Islet of Langerhans (tissue), 1 donor: ENCODE measurements around the gene PRDM16.

ENCODE experiments used
- FAIRE-seq: peaks from one replicate; lab custom pipeline; 2011; peaks lifted over from hg19 to GRCh38; lab: Jason Lieb, UNC

PRDM16 gene

GRCh38 chr1:3068564-3069431 is at the start of gene PRDM16:
TSS of gene PRDM16 (plus strand) at chr1:3069203. CDS start at chr1:3069260, 57 bp downstream.
- FAIRE-seq: no peak

DNA sequence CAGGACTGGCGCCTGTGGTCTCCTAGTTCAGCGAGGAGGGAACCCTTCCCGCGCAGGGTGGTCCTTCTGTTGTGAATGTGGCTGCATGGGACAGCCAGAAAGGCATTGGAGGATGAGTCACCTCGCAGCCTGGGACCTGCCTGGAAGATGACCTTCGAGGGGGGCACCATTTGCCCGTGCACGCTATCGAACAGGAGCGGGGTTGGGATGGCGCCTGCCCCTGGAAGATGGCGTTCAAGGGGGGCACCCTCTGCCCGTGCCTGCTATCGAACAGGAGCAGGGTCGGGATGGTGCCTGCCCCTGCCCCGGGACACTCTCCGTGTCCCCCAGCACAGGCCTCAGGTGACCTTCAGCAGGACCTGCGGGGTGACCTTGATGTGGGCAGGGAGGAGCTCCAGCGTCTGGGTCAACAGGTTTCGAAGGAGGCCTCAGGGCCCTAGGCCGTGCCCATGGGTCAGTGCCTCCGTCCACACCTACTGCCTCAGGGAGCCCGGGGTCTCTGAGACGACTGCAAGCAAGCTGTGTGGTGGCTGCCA is 49.4 kb upstream of the PRDM16 start:
- FAIRE-seq: no peak

GRCh38 chr1:3020263-3020909 is 48.6 kb upstream of the PRDM16 start:
- no peak for FAIRE-seq

GRCh38 chr1:3021233-3021671 is 47.8 kb upstream of the PRDM16 start, which contains the start of gene ACTRT2:
TSS of gene ACTRT2 (plus strand) at chr1:3021467. CDS start at chr1:3021687, 220 bp downstream.
- FAIRE-seq: no peak

GRCh38 chr1:3021801-3022401 is 47.1 kb upstream of the PRDM16 start:
- FAIRE-seq: no peak

DNA sequence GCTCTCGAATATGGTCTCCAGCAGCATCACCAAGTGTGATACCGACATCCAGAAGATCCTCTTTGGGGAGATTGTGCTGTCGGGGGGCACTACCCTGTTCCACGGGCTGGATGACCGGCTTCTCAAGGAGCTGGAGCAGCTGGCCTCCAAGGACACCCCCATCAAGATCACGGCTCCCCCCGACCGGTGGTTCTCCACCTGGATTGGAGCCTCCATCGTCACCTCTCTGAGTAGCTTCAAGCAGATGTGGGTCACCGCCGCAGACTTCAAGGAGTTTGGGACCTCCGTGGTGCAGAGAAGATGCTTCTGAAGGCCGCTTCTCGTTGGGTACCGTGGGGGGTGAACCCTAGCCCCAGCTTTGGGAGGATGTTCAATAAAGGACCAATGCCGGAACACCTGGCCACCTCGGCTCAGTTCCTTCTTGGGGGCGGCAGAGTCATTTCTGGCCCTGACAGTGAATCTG is 46.5 kb upstream of the PRDM16 start:
- no peak for FAIRE-seq

DNA sequence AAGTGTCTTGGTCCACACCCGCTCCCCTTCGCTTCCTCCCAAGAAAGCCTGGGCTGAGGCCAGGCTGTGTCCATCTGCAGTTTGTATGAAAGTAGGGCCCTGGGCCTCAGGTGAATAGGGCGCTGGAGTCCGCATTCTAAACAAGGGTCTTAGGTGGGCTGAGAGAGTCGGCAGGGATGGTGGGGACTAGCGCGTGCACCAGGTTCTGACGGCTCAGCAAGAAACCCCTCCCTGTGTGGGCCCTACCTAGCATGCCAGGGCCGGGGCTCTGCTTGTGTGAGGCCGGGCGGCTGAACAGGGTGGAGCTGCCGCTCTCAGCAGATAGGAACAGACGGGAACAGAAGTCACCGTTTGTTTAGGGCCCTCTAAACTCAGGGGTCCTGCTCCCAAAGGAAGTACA is 46.0 kb upstream of the PRDM16 start:
- FAIRE-seq: no peak

- FAIRE-seq: no peak
Observed at GRCh38 chr1:3024019-3024418, 45.0 kb upstream of the PRDM16 start.

- no peak for FAIRE-seq
Observed at GRCh38 chr1:3024588-3024987, 44.4 kb upstream of the PRDM16 start.

DNA sequence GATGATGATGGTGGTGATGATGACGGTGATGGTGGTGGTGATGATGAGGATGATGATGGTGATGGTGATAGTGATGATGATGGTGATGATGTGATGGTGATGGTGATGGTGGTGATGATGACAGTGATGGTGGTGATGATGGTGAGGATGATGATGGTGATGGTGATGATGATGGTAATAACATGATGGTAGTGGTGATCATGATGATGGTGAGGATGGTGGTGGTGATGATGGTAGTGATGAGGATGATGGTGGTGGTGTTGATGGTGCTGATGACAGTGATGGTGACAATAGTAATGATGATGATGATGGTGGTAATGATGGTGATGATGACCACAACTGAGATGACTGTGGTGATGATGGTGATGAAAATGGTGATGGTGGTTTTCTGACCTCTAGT is 42.9 kb upstream of the PRDM16 start:
- FAIRE-seq: no peak

DNA sequence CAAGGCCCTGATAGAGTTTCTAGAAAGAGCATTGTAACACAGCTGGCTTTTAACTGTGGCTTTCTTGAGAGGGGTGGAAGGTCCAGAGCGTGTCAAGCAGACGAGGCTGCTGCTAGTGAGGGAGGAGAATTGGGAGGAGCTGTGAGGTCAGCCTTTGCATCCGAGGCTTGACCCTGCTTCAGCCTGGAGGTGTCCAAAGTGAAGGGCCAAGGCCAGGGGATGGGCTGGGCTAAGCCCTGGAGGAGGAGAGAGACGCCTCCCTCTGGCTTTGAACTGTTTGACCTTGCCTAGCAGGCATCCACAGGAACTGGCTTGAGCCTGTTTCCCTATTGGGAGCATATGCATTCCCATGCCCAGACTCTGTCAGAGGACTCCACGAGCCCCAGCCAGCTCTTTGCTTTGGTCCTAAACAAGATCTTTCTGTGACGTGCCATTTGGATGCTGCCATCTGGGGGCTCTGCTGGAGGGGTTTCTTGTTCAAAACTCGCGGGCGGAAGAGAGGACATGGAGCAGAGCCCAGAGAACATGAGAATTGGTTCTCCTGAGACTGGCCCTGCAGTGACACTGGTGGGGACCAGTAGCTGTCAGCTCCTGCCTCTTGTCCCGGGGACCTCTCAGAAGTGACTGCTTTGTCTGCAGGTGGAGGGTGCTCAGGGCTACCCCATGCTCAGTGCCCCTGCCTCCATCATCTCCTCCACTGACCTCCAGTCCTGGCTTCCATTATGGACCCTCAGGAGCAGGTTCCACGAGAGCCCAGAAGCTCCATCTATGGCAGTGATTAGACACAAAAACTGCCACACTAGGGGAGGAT is 42.2 kb upstream of the PRDM16 start:
- FAIRE-seq: no peak

DNA sequence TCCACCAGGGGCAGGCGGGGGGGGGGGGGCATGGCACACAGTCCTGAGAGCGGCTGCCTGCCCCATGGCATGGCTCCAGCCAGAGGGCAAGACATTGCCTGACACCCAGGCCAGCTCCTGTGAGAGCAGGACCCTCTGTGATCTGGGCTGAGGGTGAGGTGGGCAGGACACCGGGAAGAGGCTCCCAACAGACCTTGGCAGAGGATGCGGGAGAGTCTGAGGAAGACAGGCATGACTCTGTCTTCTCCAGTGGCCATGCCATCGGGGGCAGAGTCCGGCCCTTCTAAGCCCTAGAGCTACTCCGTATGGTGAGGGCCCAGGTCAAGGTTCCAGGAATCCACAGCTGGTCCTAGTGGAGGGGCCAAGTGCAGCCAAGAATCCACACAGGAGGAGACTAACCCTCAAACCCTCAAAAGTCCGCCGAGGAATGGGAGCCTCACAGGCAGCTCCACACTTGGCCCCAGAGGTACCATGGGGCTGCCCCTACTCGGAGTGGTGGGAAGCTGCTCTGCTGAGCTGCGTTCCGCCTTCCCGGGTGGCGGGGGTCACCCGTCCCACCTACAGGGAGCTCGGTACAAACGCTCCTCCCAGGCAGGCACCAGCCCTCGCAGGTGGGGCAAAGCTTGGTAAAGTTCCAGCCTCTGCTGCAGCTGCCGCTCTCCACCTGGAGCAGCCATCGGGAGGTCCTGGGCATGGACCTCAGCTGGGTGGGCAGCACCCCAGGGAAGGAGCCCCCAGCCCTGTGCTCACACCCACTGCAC is 41.2 kb upstream of the PRDM16 start:
- FAIRE-seq: no peak

GRCh38 chr1:3028531-3029282 is 40.3 kb upstream of the PRDM16 start:
- no peak for FAIRE-seq

DNA sequence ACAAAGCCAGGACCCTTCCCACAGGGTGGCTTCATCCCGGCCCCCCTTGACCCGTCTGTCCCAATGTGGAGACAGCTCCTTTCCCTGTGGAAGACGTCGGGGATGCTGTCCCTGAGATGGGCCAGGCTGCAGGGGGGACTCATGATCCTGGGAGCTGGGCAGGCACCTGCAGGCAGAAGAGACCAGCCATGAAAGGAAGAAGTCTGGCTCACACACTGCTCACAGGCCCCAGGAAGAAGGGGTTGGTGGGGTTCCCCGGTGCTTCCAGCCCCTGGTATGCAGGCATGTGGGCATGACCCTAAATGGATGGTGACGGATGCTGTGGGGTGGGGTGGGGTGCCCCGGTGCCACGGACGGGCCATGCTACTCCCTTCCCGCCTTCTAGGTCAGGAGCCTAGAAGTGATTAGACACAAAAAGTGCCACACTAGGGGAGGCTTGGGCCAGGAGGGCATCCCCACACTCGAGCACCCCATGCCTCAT is 39.5 kb upstream of the PRDM16 start:
- no peak for FAIRE-seq

DNA sequence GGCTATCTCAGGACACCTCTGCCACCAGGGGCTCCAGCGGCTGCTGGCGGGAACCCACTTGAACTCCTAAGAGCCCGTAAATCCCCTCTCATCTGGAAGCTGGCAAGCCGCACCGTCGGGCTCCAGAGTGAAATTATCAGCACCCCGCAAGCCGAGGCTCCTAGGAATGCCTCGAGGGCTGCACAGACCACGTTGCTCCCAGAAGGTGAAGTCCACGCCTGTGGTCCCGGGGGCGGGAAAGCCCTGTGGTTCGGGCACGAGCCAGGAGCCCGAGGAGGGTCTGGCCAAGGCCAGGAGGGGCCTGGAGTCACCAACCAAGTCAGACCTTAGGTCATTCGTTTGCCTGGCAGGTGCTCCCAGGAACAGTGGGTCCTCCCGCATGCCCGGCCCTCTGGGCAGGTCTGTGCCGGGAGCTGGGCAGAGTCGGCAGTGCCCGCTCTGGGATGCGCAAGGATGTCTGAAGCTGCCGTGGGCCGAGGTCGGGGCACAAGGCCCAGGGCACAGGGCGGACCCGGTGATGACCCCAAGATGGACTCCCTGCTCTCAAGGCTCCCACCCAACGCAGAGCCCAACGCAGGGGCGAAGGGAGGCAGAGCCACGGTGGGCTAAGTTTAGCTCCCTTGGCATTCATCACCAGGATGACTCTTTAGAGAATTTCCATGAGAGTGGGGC is 38.9 kb upstream of the PRDM16 start:
- no peak for FAIRE-seq

DNA sequence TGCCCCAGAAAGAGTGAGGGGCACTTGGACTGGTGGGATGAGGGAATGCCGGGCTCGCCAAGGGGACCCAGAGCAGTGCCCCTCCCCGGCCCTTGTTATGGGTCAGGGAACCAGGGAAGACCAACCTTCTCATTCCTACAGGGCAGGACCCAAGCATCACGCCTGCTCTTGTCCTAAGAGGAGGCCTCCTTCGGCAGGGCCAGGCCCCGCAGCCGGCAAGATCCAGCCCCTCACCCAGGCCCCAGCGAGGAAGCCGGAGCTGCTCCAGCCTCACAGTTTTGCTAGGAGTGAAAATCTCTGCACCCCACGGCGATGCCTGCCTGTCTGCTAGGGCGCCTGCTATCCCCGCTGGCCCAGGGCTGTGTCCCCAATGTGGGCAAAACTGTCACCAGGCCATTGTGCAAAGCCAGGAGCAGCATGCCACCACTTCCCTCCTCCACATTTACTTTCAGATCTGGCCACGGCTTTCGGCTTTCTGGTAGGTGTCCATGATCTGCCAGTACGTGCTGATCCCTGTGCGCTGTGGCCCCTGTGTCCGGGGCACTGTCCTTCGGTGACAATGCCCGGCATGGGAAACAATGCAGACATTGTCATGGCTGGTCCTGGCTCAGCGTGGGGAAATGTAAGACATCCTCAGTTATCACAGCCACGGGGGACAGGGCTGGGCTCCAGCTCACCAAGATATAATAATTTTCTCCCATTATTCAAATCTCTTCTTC is 38.2 kb upstream of the PRDM16 start:
- FAIRE-seq: no peak

DNA sequence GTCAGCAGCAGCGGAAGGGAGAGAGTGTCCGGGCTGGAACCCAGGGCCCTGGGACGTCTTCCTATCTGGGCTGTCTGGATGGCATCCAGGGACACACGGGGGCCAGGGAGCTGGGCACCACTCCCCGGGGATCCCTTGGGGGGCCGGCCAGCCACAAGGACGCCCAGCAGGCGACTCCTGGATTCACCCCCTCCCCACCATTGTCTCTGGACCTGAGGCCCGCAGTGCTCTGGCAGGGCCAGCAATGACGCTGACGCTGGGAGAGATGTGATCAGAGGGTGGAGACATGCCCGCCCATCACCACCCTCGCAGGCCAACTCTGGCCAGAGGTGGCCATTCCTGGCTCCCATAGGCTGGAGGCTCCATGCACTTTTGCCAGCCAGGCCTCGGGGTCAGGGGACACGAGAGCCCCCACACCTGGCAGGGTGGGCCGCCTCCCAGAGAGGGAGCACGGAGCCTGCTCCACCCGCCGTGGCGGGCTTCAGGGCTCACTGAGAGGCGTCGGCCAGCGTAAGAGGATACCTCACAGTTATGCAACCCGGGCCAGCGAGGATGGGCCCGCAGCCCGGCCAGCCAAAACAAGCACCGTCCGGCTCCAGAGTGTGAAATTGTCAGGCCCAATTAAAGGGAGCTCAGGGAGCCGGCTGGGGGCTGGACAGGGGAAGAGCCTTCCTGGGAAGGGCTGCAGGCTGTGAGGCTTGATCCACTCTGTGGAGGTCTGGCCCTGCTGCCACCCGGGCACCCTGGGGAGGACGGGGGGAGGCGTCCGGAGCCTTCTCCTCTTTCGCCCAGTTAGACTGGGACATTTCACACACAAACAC is 37.4 kb upstream of the PRDM16 start:
- no peak for FAIRE-seq
